Tibial artery (tissue), 4 donors: ENCODE measurements around the gene CA10.

Experiments
- DNase-seq, 2 donors: peaks; one replicate each; pipeline ENCODE4 v3.0.0-alpha.2; 2019
- H3K27ac ChIP-seq, 2 donors: fragments of 200-600 bp; sonication (generic) in 1 of 2; 1 replicate in 1 of 2; 2 replicates in 1 of 2; pipeline ENCODE4 v1.5.1; 2018 to 2019; ENCODE audit warnings: mild to moderate bottlenecking in 1 of 2
- H3K27me3 ChIP-seq, 2 donors: fragments of 200-600 bp; sonication (generic) in 1 of 2; one replicate each; pipeline versions ENCODE4 v1.5.1 to v1.6.0; 2016 to 2019
- H3K36me3 ChIP-seq, 3 donors: fragments of 200-600 bp; sonication (generic) in 2 of 3; one replicate each; pipeline ENCODE4 v1.5.1; 2016 to 2019; ENCODE audit warnings: mild to moderate bottlenecking in 2 of 3
- H3K4me1 ChIP-seq, 4 donors: fragments of 200-600 bp; sonication (generic) in 2 of 4; 1 replicate in 3 of 4; 2 replicates in 1 of 4; pipeline ENCODE4 v1.5.1; 2016 to 2019
- H3K4me3 ChIP-seq, 2 donors: fragments of 200-600 bp; sonication (generic) in 1 of 2; 1 replicate in 1 of 2; 2 replicates in 1 of 2; pipeline ENCODE4 v1.5.1; 2018 to 2019; ENCODE audit warnings: mild to moderate bottlenecking in 2 of 2
- H3K9me3 ChIP-seq, 3 donors: fragments of 200-600 bp; sonication (generic) in 1 of 3; one replicate each; pipeline ENCODE4 v1.5.1; 2016 to 2019
- intact Hi-C: fragments of 100-400 bp; cut with DNase I; formaldehyde crosslinking; loops from one replicate; pipeline ENCODE4 v1.15.0; 2023; ENCODE audit warnings: low total_unique reads
- TF ChIP-seq, protein P1 (sequence below), 2 experiments: fragments of 200-600 bp in 1 of 2; fragments of 450-650 bp in 1 of 2; IDR thresholded peaks; one replicate each; pipeline ENCODE4 v1.5.1; 2017 to 2019; ENCODE audit warnings: antibody characterized with exemption in 2 of 2, mild to moderate bottlenecking in 1 of 2, moderate library complexity in 1 of 2

CA10 gene

DNA sequence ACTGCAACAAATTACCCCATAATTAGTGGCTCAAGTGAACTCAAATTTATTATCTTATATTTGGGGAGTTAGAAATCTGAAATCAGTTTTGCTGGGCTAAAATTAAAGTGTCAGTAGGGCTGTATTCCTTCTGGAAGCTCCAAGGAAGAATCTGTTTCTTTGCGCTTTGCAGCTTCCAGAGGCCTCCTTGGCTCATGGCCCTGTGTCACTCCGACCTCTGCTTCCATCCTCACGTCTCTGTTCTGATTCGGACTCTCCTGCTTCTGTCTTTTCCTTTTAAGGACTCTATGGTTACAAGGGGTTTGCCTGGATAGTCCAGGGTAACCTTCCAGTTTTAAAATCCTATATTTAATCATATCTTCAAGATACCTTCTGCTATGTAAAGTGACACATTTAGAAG, 232.1 kb downstream of the CA10 start:
- Histone ChIP-seq H3K4me1 (no peaks in the 10 kb centered on the region), H3K36me3 (no peaks in the 10 kb centered on the region), H3K4me3 (no peak overlapping the region), H3K27ac (no peak overlapping the region), H3K9me3 (no peaks in the 10 kb centered on the region), H3K27me3 (no peaks in the 10 kb centered on the region)
- TF ChIP-seq, protein P1, sequence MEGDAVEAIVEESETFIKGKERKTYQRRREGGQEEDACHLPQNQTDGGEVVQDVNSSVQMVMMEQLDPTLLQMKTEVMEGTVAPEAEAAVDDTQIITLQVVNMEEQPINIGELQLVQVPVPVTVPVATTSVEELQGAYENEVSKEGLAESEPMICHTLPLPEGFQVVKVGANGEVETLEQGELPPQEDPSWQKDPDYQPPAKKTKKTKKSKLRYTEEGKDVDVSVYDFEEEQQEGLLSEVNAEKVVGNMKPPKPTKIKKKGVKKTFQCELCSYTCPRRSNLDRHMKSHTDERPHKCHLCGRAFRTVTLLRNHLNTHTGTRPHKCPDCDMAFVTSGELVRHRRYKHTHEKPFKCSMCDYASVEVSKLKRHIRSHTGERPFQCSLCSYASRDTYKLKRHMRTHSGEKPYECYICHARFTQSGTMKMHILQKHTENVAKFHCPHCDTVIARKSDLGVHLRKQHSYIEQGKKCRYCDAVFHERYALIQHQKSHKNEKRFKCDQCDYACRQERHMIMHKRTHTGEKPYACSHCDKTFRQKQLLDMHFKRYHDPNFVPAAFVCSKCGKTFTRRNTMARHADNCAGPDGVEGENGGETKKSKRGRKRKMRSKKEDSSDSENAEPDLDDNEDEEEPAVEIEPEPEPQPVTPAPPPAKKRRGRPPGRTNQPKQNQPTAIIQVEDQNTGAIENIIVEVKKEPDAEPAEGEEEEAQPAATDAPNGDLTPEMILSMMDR (IDR thresholded peaks at IDR 0.05) = no peak
- DNase-seq = no peak
- intact Hi-C loops = no loop called here

DNA sequence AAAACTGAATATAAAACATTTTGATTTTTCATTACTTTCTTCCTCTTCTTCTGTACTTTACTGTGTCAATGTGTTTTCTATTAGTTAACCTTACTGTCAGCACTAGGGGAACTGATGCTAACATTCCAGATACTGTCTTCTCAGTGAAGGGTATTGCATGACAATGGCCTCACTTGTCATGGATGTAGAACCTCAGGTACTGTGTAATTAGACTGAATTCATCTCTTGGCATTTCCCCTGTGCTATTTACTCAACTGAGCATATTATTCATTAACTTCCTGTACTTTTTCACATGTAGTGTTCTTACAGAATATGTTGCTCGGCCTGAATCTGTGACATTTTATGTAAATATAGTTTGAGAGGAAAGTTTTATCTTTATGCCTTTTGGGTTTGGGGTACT, 237.0 kb downstream of the CA10 start:
- Histone ChIP-seq H3K27ac (no peak overlapping the region), H3K27me3 (no peaks in the 10 kb centered on the region), H3K4me1 (no peaks in the 10 kb centered on the region), H3K4me3 (no peak overlapping the region), H3K9me3 (no peaks in the 10 kb centered on the region), H3K36me3 (no peaks in the 10 kb centered on the region)
- TF ChIP-seq, protein P1 (IDR thresholded peaks at IDR 0.05) = no peak
- DNase-seq = no peak
- intact Hi-C loops = no loop called here

DNA sequence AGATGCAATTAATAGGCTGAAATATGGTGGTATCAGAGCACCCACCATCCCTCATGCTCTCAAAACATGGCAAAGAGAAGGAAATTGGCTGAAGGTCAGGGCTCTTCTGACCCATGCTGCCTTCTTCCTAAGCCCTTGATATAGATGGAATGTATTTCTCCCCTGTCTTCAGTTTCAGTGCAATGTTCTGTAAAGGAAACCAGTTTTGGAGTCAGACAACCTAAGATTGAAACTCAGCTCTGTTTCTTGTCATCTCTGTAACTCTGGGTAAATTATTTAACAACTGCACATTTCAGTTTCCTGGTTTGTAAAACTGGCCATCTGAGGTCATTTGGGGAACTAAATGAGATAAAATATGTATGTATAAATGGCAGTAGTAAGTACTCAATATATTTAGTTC, 243.9 kb downstream of the CA10 start:
- intact Hi-C loops = no loop called here
- DNase-seq = no peak
- TF ChIP-seq, protein P1 (IDR thresholded peaks at IDR 0.05) = no peak
- Histone ChIP-seq H3K27ac (no peak overlapping the region), H3K27me3 (no peaks in the 10 kb centered on the region), H3K9me3 (no peaks in the 10 kb centered on the region), H3K4me3 (no peak overlapping the region), H3K4me1 (no peaks in the 10 kb centered on the region), H3K36me3 (no peaks in the 10 kb centered on the region)

DNA sequence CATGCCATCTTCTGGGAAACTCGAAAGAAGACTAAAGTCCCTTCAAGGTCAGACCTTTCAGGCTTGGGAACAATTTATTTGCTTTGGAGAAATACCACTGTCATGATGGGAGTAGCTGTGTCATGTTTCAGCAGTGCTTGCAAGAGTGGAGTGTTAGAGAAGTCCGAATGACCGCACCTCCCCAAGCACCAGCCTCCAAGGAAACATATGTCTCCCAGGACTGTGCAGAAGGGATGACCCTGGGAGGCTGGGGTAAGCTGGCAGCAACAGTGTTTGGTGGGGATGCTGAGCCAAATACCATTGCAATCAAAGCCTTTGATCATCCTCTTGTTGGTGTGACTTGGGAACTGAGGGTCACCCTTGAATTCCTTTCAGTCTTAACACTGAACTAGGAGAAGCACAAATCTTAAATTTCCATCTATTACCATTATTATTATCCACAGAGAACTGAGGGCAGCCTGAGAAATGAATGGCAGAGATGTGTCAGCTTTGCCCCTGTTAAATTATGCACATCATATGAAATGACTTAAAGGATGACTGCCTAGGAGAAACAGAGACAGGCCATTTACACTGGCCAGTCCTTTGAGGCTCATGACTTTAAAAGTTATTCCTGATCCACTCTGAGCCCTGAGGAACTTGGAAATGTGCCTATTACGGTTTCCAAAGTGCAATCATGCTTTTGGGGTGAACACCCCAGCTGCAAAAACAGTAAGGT, 244.9 kb downstream of the CA10 start:
- no peaks in the 10 kb centered on the region for H3K36me3 ChIP-seq
- no peaks in the 10 kb centered on the region for H3K4me1 ChIP-seq
- H3K27ac ChIP-seq = no peak overlapping the region
- H3K9me3 ChIP-seq = no peaks in the 10 kb centered on the region
- H3K4me3 ChIP-seq = no peak overlapping the region
- DNase-seq = no peak
- no peaks in the 10 kb centered on the region for H3K27me3 ChIP-seq
- intact Hi-C loops = no loop called here
- TF ChIP-seq, protein P1 (IDR thresholded peaks at IDR 0.05) = no peak

DNA sequence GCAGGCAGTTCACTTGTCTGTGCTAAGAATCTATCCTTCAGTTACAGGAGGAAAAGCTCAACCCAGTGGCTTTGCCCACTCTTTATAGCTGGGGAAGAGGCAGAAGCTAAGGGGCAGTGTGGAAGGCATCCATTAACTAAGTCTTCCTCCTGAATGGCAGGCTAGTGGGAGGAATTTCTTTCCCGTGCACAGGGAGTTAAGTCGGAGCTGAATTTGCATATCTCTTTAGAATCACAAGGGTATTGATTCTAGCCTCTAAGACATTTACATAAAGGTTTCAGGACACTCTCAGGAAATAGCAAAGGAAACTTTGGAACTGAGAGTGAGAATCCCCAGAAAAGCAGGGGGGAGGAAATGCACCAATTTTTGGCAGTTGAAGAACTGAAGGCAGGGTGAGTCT, 245.6 kb downstream of the CA10 start:
- no peaks in the 10 kb centered on the region for H3K9me3 ChIP-seq
- no peak overlapping the region for H3K4me3 ChIP-seq
- TF ChIP-seq, protein P1 (IDR thresholded peaks at IDR 0.05) = no peak
- H3K36me3 ChIP-seq = no peaks in the 10 kb centered on the region
- H3K27me3 ChIP-seq = no peaks in the 10 kb centered on the region
- intact Hi-C loops = no loop called here
- no peak for DNase-seq
- no peaks in the 10 kb centered on the region for H3K4me1 ChIP-seq
- no peak overlapping the region for H3K27ac ChIP-seq

DNA sequence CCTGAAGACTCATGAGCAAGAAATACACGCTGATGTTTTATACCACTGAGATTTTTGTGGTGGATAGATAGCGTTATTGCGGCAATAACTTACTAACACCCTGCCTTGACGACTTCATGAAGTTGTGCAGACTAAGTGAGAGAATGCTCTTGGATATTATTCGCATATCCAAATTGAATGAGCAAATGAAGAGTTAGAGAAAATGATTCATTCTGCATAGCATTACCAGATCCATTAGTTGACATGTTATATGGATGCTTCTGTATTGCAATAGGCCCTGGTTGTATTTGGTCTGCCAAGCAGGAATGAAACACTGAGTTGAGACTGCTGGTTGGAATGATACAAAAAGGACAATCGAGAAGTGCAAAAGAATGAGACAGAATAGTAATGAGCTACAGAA, 247.3 kb downstream of the CA10 start:
- no peaks in the 10 kb centered on the region for H3K9me3 ChIP-seq
- H3K4me3 ChIP-seq = no peak overlapping the region
- TF ChIP-seq, protein P1 (IDR thresholded peaks at IDR 0.05) = no peak
- H3K36me3 ChIP-seq = no peaks in the 10 kb centered on the region
- H3K4me1 ChIP-seq = no peaks in the 10 kb centered on the region
- H3K27ac ChIP-seq = no peak overlapping the region
- DNase-seq = no peak
- intact Hi-C loops = no loop called here
- no peaks in the 10 kb centered on the region for H3K27me3 ChIP-seq
